PC-3 (cell line): ENCODE measurements around the gene SAMD11. TPM values are rescaled to one million over a fixed set of nuclear protein-coding genes. Genes with fewer than 3 reads are reported as not detected.

Experiments used
- ATAC-seq: fragments of 200-7000 bp; cut with Tn5 transposase; 2 replicates; pipeline ENCODE4 v1.9.1; 2020; ENCODE audit warnings: mild to moderate bottlenecking, moderate library complexity
- BruUV-seq: library from RNA; stranded (reverse); fragments of 400-500 nt; replicated peaks from 2 replicates; lab custom pipeline; 2021; lab: Mats Ljungman, UMichigan
- CTCF ChIA-PET: fragments of 300-600 bp; sonication (Branson Sonifier 250); formaldehyde crosslinking; loops from one replicate; lab custom pipeline; 2022; ENCODE audit warnings: antibody characterized with exemption; lab: Charles Lee
- POLR2A ChIA-PET: fragments of 300-600 bp; sonication (Branson Sonifier 250); formaldehyde crosslinking; loops from one replicate; lab custom pipeline; 2022; ENCODE audit warnings: antibody characterized with exemption; ENCODE audit not compliant: unreplicated experiment; lab: Charles Lee
- DNase-seq: peaks from one replicate; pipeline ENCODE4 v3.0.0-alpha.2; 2015
- H2AFZ ChIP-seq: fragments of 300-600 bp; sonication (generic); 2 replicates; pipeline ENCODE4 v1.6.0; 2016; ENCODE audit warnings: antibody characterized with exemption, low read length
- H3F3A ChIP-seq: fragments of 300-600 bp; sonication (generic); one replicate; pipeline ENCODE4 v1.6.0; 2017; ENCODE audit warnings: antibody characterized with exemption, low read length, control low read depth, mild to moderate bottlenecking; ENCODE audit not compliant: unreplicated experiment
- H3K27ac ChIP-seq: fragments of 300-600 bp; sonication (generic); 2 replicates; pipeline ENCODE4 v1.5.1; 2016; ENCODE audit warnings: mild to moderate bottlenecking, low read length
- H3K27me3 ChIP-seq: fragments of 300-600 bp; sonication (generic); 2 replicates; pipeline ENCODE4 v1.6.1; 2016; ENCODE audit warnings: low read length, mixed read lengths
- H3K36me3 ChIP-seq: fragments of 300-600 bp; sonication (generic); 2 replicates; pipeline ENCODE4 v1.6.1; 2016; ENCODE audit warnings: low read depth, mixed run types, low read length, mixed read lengths
- H3K4me1 ChIP-seq: fragments of 300-600 bp; sonication (generic); 2 replicates; pipeline ENCODE4 v1.5.1; 2016; ENCODE audit warnings: low read length; ENCODE audit not compliant: insufficient read depth
- H3K4me2 ChIP-seq: fragments of 300-600 bp; sonication (generic); 2 replicates; pipeline ENCODE4 v1.6.0; 2016; ENCODE audit warnings: low read length
- H3K4me3 ChIP-seq: fragments of 300-600 bp; sonication (generic); 2 replicates; pipeline ENCODE4 v1.5.1; 2016; ENCODE audit warnings: mild to moderate bottlenecking, low read length, mixed read lengths
- H3K79me2 ChIP-seq: fragments of 300-600 bp; sonication (generic); 2 replicates; pipeline ENCODE4 v1.6.1; 2017; ENCODE audit warnings: low read length, mixed read lengths
- H3K9ac ChIP-seq: fragments of 300-600 bp; sonication (generic); 2 replicates; pipeline ENCODE4 v1.6.0; 2016; ENCODE audit warnings: mild to moderate bottlenecking, low read length
- H3K9me2 ChIP-seq: fragments of 300-600 bp; sonication (generic); replicated peaks from 2 replicates; pipeline ENCODE4 v1.6.1; 2016; ENCODE audit warnings: mixed run types, low read length, mixed read lengths
- H3K9me3 ChIP-seq: fragments of 300-600 bp; sonication (generic); 2 replicates; pipeline ENCODE4 v1.6.1; 2016; ENCODE audit warnings: low read length, mixed read lengths
- H4K20me1 ChIP-seq: fragments of 300-600 bp; sonication (generic); 2 replicates; pipeline ENCODE4 v1.6.1; 2016; ENCODE audit warnings: low read length, mixed read lengths
- EZH2 ChIP-seq: fragments of 300-600 bp; sonication (generic); IDR thresholded peaks from one replicate; pipeline ENCODE4 v1.6.1; 2017; ENCODE audit warnings: antibody characterized with exemption, mild to moderate bottlenecking, low read length; ENCODE audit not compliant: unreplicated experiment
- EZH2phosphoT487 ChIP-seq: fragments of 300-600 bp; sonication (generic); IDR thresholded peaks from 2 replicates; pipeline ENCODE4 v1.6.1; 2018; ENCODE audit warnings: mild to moderate bottlenecking, antibody characterized with exemption, low read length, borderline replicate concordance
- intact Hi-C: fragments of 100-400 bp; cut with micrococcal nuclease; formaldehyde crosslinking; loops from 2 replicates; pipeline ENCODE4 v1.9.0; 2023
- total RNA-seq: library from RNA; depleted of rRNA; stranded (reverse); fragments of >200 nt; gene quantifications from 2 replicates; pipeline ENCODE4 v1.2.3, GENCODE V29; 2014
- TF ChIP-seq, protein P1 (sequence below): fragments of 300-600 bp; sonication (generic); conservative IDR thresholded peaks from 2 replicates; pipeline ENCODE4 v1.5.1; 2017; ENCODE audit warnings: antibody characterized with exemption, low read depth, mild to moderate bottlenecking, low read length

SAMD11 gene
- total RNA-seq, 1 experiment from 2014 or later, result 5.8 TPM

DNA sequence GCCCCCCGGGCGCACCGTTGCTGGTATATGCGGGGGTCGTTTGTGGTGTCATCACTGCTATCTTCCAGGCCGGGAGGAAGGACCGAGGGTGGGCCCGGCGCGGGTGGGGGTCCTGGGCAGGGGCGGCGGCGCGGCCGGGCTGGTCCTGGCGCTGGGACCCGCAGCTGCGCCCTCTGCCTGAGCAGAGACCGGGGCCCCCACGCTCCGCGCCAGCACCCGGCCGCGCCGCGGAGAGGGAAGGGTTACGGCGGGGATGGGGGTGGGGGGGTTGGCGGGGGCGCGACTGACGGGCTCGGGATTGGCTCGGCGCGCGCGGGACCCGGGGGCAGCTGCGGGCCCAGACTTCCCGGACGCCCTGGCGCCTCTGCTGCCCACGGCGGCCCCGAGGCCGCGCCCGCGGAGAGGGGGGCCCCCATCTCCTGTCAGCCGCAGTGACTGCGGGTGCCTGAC, 13.8 kb upstream of the SAMD11 start:
- Histone ChIP-seq H2AFZ (no peak overlapping the region), H3K4me2 (no peak overlapping the region), H3K4me3 (no peak overlapping the region), H3K9me2 (no peaks in the 10 kb centered on the region), H4K20me1 (no peaks in the 10 kb centered on the region), H3K27ac (no peak overlapping the region), H3K9ac (no peak overlapping the region), H3K4me1 (peaks cover 22% of the 10 kb centered on the region), H3K9me3 (no peaks in the 10 kb centered on the region), H3K27me3 (no peaks in the 10 kb centered on the region), H3K79me2 (no peaks in the 10 kb centered on the region), H3K36me3 (no peaks in the 10 kb centered on the region), H3F3A (no peaks in the 10 kb centered on the region)
- ChIA-PET CTCF (no interaction called here), POLR2A (no interaction called here)
- intact Hi-C loops, result no loop called here
- BruUV-seq, result no TSS peak
- TF ChIP-seq, protein P1, sequence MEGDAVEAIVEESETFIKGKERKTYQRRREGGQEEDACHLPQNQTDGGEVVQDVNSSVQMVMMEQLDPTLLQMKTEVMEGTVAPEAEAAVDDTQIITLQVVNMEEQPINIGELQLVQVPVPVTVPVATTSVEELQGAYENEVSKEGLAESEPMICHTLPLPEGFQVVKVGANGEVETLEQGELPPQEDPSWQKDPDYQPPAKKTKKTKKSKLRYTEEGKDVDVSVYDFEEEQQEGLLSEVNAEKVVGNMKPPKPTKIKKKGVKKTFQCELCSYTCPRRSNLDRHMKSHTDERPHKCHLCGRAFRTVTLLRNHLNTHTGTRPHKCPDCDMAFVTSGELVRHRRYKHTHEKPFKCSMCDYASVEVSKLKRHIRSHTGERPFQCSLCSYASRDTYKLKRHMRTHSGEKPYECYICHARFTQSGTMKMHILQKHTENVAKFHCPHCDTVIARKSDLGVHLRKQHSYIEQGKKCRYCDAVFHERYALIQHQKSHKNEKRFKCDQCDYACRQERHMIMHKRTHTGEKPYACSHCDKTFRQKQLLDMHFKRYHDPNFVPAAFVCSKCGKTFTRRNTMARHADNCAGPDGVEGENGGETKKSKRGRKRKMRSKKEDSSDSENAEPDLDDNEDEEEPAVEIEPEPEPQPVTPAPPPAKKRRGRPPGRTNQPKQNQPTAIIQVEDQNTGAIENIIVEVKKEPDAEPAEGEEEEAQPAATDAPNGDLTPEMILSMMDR, result no peak
- TF ChIP-seq EZH2phosphoT487, result no peak
- TF ChIP-seq EZH2, result no peak
- DNase-seq (no peak), ATAC-seq (no peak)

DNA sequence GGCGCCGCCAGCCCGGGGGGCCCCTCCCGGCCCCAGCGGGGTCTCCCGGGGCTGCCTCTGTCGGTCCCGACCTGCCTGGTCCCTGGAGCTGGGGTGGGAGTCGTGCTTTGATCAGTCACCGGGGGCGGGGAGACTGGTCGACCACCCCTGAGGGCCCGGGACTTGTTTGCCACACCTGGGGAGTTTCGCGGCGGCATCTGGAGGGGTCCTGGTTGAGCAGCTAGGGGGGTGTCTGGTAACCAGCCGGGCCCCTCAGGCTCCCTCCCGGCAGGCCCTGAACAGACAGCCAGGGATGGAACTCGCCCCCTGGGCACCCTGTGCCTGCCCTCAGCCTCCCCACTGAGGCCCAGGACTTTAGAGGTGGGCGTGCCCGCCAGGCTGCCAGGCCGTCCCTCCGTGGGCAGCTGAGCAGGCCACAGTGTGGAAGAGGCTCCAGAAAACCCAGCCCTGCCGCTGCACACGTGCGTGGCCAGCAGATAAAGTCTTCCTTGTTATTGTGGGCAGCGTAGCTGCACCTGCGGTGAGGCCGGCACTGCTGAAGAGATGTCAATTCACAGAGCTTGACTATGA, 13.3 kb upstream of the SAMD11 start:
- Histone ChIP-seq H2AFZ (no peak overlapping the region), H3K4me2 (no peak overlapping the region), H3K36me3 (no peaks in the 10 kb centered on the region), H3K4me1 (peaks cover 18% of the 10 kb centered on the region), H3F3A (no peaks in the 10 kb centered on the region), H3K27me3 (peaks cover 2% of the 10 kb centered on the region; the same call in 1 of the 2 replicates), H3K9ac (no peak overlapping the region), H3K27ac (no peak overlapping the region), H3K4me3 (no peak overlapping the region), H4K20me1 (no peaks in the 10 kb centered on the region), H3K9me3 (no peaks in the 10 kb centered on the region), H3K9me2 (no peaks in the 10 kb centered on the region), H3K79me2 (no peaks in the 10 kb centered on the region)
- no TSS peak for BruUV-seq
- POLR2A ChIA-PET, result no interaction called here
- DNase-seq (no peak), ATAC-seq (no peak)
- CTCF ChIA-PET, result no interaction called here
- intact Hi-C loops, result no loop called here
- TF ChIP-seq, protein P1, result no peak
- TF ChIP-seq EZH2, result no peak
- no peak for TF ChIP-seq EZH2phosphoT487
